HG03108 (cell line): ENCODE data around the gene FIBCD1.

Experiments used
- ATAC-seq: cut with Tn5 transposase; IDR thresholded peaks from one replicate; pipeline ENCODE4 v1.9.1; 2021; ENCODE audit warnings: moderate library complexity; ENCODE audit not compliant: unreplicated experiment

FIBCD1 gene

DNA sequence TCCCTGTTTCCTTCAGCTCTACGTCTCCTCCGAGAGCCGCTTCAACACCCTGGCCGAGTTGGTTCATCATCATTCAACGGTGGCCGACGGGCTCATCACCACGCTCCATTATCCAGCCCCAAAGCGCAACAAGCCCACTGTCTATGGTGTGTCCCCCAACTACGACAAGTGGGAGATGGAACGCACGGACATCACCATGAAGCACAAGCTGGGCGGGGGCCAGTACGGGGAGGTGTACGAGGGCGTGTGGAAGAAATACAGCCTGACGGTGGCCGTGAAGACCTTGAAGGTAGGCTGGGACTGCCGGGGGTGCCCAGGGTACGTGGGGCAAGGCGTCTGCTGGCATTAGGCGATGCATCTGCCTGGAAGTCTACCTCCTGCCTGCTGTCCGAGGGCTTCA is 76.3 kb downstream of the FIBCD1 start:
- no peak for ATAC-seq

DNA sequence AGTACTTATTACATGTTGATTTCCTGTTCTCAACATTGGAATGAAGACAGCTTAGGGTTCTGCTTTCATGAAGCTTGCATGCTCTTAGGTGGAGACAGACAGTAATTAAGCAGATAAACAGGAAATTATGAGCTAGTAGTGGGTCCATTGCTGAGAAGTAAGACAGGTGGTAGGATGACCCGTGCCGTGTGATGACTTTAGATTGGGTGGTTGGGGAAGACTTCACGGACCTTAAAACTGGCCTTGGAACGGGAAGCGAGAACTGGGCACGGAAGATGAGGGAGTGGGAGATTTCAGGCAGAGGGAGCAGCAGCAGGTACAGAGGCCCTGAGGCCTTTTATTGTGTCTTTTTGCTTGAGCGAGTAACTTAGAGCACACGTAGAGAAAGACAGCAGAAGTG is 76.8 kb downstream of the FIBCD1 start:
- no peak for ATAC-seq

DNA sequence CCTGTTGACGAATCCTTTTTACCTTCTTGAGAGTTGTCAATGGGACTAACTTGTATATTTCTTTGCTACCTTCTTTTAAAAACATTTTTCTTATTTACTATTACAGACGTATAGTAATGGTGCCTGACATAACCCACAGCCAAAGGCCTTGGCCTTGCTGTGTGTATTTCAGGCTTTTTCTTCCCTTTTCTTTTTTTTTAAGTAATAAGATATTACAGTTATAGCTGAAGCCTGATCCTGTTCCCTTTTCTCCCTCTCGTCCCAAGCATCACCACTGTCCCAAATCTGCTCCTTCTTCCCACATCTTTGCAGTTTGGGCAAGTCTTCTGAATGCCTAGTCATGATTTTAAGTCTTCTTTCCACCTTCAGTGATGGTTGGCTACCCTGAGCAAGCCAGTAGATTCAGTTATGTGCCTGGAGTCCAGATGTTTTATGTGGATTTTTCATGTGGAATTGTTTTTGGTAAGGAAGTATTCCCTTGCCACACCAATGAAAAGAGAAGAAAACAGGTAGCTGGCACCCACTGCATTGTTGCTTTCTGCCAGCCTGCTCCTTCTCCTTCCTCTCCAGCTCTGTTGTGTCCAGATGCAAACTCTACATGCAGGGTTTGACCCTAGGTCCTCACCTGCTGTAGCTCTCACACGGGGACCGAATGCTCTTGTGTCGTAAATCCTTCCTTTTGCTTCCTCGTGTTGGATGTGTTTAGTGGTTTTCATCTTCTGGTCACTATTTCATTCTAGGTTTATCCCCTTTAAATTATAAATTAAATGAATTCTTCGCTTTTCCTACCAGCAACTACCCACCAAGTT is 77.5 kb downstream of the FIBCD1 start:
- no peak for ATAC-seq

DNA sequence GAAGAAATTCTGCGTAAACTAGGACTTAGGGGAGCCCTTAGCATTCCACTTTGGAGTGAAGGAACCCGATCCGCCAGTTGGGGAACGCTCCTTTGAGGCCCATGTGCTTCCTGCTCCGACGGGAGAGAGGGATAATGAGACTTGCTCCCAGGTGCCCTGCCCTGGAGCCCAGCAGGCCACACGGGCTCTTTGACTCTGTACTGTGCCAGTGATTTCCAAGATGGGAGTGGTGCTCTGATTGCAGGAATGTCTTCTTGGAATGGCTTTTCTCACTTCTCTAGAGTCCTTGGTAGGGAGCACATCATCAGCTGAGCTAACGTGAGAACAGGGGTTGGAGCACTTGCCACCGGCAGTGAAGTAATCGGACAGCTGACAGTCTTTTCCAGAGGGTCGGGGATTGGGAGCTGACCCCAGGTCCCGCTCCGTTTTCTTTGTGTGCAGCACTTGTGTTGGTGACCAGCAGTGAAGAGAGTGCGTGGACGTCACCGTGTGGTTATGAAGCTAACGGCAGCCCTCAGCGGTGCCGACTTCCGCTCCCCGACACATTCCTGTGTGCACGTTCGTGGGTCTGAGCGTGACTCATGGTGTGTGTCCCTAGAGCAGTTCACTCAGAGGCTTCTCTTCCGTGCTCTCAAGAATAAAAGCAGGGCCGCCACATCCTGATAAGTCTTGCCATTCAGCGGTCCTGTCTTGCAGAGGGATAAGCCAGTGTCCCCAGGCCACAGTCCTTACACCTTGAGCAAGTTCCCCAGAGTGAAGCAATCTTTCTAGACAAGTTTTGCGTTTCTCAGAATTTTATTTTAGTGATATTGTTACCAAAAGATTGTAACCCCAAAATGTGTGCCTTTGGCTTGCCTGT is 78.4 kb downstream of the FIBCD1 start:
- ATAC-seq = no peak

DNA sequence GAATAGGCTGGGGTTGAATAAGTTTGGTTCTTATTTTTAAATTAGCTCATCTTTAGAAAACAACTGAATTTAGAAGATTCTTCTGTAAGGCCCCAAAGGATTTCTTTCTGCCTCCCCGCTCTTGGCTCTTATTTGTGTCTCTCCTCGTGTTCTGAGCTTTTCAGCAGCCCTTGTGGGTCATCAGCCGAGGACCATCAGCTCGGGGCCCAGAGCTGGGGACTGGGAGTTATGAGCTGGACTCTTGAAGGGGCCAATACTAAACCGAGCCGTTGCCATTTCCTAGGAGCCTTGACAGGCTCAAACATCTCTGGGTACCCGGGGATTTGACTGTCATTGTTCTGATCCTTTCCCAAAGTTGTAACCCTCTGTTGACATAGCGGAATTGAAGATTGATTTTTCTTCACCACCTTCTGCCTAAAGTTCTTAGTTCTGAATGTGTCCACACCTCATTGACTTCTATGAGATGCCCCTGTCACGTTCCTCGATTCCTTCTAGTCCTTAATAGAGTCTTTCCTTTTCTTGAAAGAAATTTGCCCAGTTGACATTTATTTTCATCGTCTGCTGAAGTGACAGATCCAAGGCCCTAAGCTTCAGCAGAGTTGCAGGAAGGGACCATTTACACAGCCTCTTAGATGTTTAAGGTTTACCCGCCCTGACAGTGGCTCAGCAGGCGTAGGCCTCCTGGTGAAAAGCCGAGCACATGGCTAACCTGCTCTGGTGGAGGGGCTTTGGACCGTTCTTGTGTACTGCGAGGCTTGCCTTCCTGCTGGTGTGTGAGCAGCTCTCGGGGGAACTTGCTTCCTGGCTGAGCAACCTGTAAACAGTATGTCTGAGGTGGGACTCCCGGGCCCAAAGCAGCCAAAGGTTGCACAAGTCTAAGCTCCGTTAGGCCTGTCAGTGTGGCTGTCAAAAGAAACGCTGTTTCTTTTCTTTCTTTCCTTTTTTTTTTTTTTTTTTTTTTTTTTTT is 80.0 kb downstream of the FIBCD1 start:
- ATAC-seq = no peak

DNA sequence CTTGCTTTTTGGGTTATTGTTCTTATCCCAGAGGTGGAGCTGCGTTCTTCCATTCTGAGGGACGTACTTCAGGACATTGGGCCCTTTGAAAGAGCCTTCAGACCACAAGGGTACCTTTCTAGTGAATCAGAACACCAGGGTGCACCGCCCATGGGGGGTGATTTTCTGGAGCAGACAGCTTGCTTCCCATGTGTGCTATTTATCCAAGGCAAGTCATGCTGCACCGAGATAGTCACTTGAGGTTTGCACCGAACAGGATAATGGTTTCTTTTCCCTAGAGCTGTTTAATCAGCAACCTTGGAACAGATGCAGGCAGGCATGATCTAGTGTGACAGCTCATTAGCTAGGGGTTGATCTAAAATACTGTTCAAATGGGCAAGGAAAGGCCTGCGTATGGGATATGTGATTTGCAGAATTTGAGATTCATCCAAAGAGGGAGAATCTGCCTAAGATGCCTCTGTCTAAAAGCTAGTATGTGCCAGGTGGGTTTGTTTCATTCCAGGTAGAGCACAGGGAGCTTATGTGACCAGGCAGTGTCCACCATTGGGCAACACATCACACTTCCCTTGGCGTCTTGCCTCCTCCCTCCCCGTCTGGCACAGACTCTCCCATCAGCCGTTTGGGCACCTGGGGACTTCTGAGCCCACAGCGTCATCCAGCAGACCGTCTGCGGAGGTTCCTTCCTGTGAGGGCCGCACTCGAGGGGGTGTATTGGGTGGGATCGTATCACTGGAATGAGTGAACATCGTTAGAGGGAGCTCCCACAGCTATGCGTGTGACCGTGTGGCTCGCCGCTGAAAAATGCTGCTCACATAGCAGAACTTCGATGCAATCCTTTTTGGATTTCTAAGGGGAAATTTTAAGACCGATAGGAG is 80.9 kb downstream of the FIBCD1 start:
- ATAC-seq = no peak

DNA sequence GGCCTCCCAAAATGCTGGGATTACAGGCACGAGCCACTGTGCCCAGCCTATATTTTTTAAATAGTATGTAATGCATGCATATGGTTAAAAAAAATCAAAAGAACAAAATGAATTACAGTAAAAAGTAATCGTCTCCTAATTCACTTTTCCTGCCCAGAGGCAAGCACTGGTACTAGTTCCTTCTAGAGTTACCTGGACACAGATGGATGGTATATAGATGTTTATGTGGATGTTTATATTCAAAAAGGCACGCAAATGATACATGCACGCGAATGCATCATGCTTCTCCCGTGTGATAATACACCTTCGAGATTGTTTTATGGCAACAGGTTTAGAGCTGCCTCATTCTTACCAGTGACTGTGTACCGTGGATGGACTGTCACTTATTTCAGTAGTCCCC is 82.6 kb downstream of the FIBCD1 start:
- no peak for ATAC-seq

DNA sequence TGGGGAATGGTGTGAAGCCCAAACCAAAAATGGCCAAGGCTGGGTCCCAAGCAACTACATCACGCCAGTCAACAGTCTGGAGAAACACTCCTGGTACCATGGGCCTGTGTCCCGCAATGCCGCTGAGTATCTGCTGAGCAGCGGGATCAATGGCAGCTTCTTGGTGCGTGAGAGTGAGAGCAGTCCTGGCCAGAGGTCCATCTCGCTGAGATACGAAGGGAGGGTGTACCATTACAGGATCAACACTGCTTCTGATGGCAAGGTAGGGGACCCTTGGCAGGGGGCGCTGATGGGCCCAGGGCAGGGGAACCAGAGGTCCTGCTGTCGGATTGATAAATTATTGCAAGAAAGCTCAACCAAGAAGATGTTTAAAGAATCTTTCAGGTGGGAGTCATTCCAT is 84.2 kb downstream of the FIBCD1 start:
- ATAC-seq = no peak

DNA sequence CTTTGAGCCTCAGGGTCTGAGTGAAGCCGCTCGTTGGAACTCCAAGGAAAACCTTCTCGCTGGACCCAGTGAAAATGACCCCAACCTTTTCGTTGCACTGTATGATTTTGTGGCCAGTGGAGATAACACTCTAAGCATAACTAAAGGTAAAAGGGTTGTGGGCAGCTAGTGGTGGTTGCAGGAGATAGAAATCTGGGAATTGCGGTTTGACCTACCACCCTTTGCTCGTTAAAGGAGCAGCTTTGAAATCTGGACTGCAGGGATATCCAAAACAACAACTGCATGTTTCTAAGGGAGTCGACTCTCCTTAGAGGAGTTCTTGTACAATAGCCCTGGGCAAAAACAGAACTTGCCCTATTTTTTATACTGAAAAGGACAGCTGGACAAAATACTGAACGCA is 85.0 kb downstream of the FIBCD1 start:
- no peak for ATAC-seq

DNA sequence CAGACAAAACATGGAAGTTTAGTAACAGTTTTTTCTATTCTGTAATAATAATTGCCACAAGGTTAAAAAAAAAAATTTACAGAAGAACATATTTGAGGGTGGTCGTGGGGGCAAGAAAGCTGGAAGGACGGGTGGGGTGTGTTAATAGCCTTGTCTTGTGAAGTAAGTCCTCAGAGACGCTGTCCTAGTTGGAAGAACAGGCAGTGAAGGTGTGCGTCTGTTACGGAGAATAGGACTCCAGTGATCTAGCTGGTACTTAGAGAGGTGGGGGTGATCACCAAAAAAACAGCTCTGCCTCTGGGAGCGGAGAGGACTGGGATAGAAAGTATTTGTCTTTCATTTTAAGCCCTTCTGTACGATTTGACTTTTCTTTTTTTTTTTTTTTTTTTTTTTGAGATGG is 86.2 kb downstream of the FIBCD1 start:
- ATAC-seq = no peak
